Neuronal stem cell (in vitro differentiated cells): ENCODE results near the gene TSSK6.
A peak's percentile ranks its signal among the peaks of the same experiment; 100 is the strongest.

ENCODE experiments used
- DNase-seq: peaks from one replicate; pipeline ENCODE4 v3.0.0-alpha.2; 2013; ENCODE audit warnings: low spot score
- H2AFZ ChIP-seq: one replicate; pipeline ENCODE4 v1.6.1; 2013; ENCODE audit warnings: mild to moderate bottlenecking, low read length, inconsistent platforms
- H2AK5ac ChIP-seq: 2 replicates; pipeline ENCODE4 v1.6.1; 2013; ENCODE audit warnings: low read depth, mild to moderate bottlenecking, inconsistent platforms, low read length, moderate library complexity, mixed read lengths
- H2BK120ac ChIP-seq: 2 replicates; pipeline ENCODE4 v1.6.1; 2013; ENCODE audit warnings: low read depth, mild to moderate bottlenecking, inconsistent platforms, low read length, moderate library complexity, mixed read lengths
- H2BK12ac ChIP-seq: one replicate; pipeline ENCODE4 v1.6.1; 2013; ENCODE audit warnings: low read length, inconsistent platforms
- H2BK15ac ChIP-seq: 2 replicates; pipeline ENCODE4 v1.6.1; 2013; ENCODE audit warnings: mild to moderate bottlenecking, low read length, inconsistent platforms, mixed read lengths
- H2BK5ac ChIP-seq: one replicate; pipeline ENCODE4 v1.6.1; 2013; ENCODE audit warnings: inconsistent platforms, mild to moderate bottlenecking, low read length, moderate library complexity
- H3K14ac ChIP-seq: one replicate; pipeline ENCODE4 v1.6.1; 2013; ENCODE audit warnings: low read length, inconsistent platforms
- H3K18ac ChIP-seq: 2 replicates; pipeline ENCODE4 v1.6.1; 2013; ENCODE audit warnings: low read length, inconsistent platforms
- H3K23ac ChIP-seq: 2 replicates; pipeline ENCODE4 v1.6.1; 2013; ENCODE audit warnings: low read depth, mild to moderate bottlenecking, mixed read lengths, low read length, inconsistent platforms; ENCODE audit not compliant: poor library complexity
- H3K27ac ChIP-seq: replicated peaks from 3 replicates; pipeline ENCODE4 v1.5.1; 2013; ENCODE audit warnings: low read length, inconsistent platforms
- H3K27me3 ChIP-seq, 3 experiments: 2 replicates each; pipeline ENCODE4 v1.6.1; 2013; ENCODE audit warnings: low read length in 3 of 3, mild to moderate bottlenecking in 2 of 3, inconsistent platforms in 1 of 3, low read depth in 1 of 3, mixed read lengths in 1 of 3, moderate library complexity in 1 of 3; ENCODE audit not compliant: control insufficient read depth in 3 of 3, insufficient read depth in 3 of 3
- H3K36me3 ChIP-seq, 2 donors: replicated peaks in 1 of 2; 2 replicates each; pipeline ENCODE4 v1.6.1; 2013; ENCODE audit warnings: low read length in 2 of 2; ENCODE audit not compliant: control insufficient read depth in 2 of 2, insufficient read depth in 2 of 2
- H3K4ac ChIP-seq: 2 replicates; pipeline ENCODE4 v1.6.1; 2013; ENCODE audit warnings: inconsistent platforms, mild to moderate bottlenecking, low read length, moderate library complexity
- H3K4me1 ChIP-seq, 2 donors: 1 replicate in 1 of 2; 2 replicates in 1 of 2; pipeline ENCODE4 v1.6.1; 2013; ENCODE audit warnings: low read length in 2 of 2, low read depth in 1 of 2; ENCODE audit not compliant: control insufficient read depth in 2 of 2, insufficient read depth in 1 of 2
- H3K4me2 ChIP-seq: one replicate; pipeline ENCODE4 v1.6.1; 2013; ENCODE audit warnings: mild to moderate bottlenecking, low read length, inconsistent platforms; ENCODE audit not compliant: insufficient read depth, poor library complexity, severe bottlenecking
- H3K4me3 ChIP-seq, 2 donors: 2 replicates each; pipeline ENCODE4 v1.5.1; 2013; ENCODE audit warnings: low read length in 2 of 2, mild to moderate bottlenecking in 2 of 2, inconsistent platforms in 1 of 2, moderate library complexity in 1 of 2
- H3K79me1 ChIP-seq: one replicate; pipeline ENCODE4 v1.6.1; 2013; ENCODE audit warnings: low read depth, mild to moderate bottlenecking, inconsistent platforms, low read length, moderate library complexity
- H3K9ac ChIP-seq: one replicate; pipeline ENCODE4 v1.6.1; 2013; ENCODE audit warnings: mild to moderate bottlenecking, low read depth, low read length, inconsistent platforms; ENCODE audit not compliant: poor library complexity
- H3K9me3 ChIP-seq, 2 donors: replicated peaks in 1 of 2; 2 replicates each; pipeline versions ENCODE3 to v1.6.1; 2013; ENCODE audit warnings: low read length in 2 of 2, mild to moderate bottlenecking in 2 of 2, inconsistent platforms in 1 of 2, low read depth in 1 of 2, mixed read lengths in 1 of 2, moderate library complexity in 1 of 2; ENCODE audit not compliant: control insufficient read depth in 2 of 2, insufficient read depth in 1 of 2
- H4K8ac ChIP-seq: one replicate; pipeline ENCODE4 v1.6.1; 2013; ENCODE audit warnings: low read depth, mild to moderate bottlenecking, inconsistent platforms, low read length, moderate library complexity
- H4K91ac ChIP-seq: one replicate; pipeline ENCODE4 v1.6.1; 2013; ENCODE audit warnings: low read length, low read depth, mild to moderate bottlenecking, inconsistent platforms; ENCODE audit not compliant: poor library complexity
- WGBS, 2 donors: extraction: QIAGEN DNeasy Blood & Tissue Kit; methylation state at CpG; one replicate each; pipeline ENCODE4 v1.1.7; 2013; ENCODE audit warnings: missing lambda C conversion rate in 2 of 2, mixed read lengths in 1 of 2; ENCODE audit not compliant: insufficient read length in 2 of 2, insufficient replicate concordance in 1 of 2; ENCODE audit errors: extremely low coverage in 2 of 2; 5-methylcytosine and 5-hydroxymethylcytosine counted together

TSSK6 gene

DNA sequence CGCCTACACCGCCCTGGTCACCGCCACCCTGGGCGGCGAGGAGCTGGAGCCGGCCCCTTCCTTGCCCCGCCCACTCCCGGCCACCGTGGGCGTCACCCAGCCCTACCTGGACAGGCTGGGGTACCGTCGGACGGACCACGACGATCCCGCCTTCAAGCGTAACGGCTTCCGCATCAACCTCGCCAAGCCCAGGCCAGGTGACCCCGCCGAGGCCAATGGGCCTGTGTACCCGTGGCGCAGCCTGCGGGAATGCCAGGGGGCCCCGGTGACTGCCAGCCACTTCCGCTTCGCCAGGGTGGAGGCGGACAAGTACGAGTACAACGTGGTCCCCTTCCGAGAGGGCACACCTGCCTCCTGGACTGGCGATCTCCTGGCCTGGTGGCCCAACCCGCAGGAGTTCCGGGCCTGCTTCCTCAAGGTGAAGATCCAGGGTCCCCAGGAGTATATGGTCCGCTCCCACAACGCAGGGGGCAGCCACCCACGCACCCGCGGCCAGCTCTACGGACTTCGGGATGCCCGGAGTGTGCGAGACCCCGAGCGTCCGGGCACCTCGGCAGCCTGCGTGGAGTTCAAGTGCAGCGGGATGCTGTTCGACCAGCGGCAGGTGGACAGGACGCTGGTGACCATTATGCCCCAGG, 29.7 kb upstream of the TSSK6 start:
- no peak overlapping the region for H3K4me3 ChIP-seq
- no peak overlapping the region for H3K27ac ChIP-seq
- H3K18ac ChIP-seq: no peak overlapping the region
- H2AK5ac ChIP-seq: peak overlapping the region; percentile 74
- H4K8ac ChIP-seq: no peak overlapping the region
- no peak overlapping the region for H2BK120ac ChIP-seq
- H3K36me3 ChIP-seq: no peaks in the 10 kb centered on the region
- no peaks in the 10 kb centered on the region for H3K9me3 ChIP-seq
- no peak overlapping the region for H2AFZ ChIP-seq
- no peak overlapping the region for H3K4ac ChIP-seq
- no peak overlapping the region for H4K91ac ChIP-seq
- H2BK15ac ChIP-seq: no peak overlapping the region
- peaks cover 0 to 2% of the 10 kb centered on the region in 2 donors for H3K4me1 ChIP-seq
- no CpG with 5 or more reads among the region's 53 CpGs for WGBS, 2 donors
- H3K27me3 ChIP-seq: peaks cover 0 to 11% (median 0%) of the 10 kb centered on the region in 3 experiments
- peak overlapping the region; percentile 80 for H3K23ac ChIP-seq
- no peak for DNase-seq
- no peak overlapping the region for H3K9ac ChIP-seq
- peak overlapping the region; percentile 5 for H2BK5ac ChIP-seq
- no peak overlapping the region for H3K14ac ChIP-seq
- H3K4me2 ChIP-seq: no peak overlapping the region
- H2BK12ac ChIP-seq: peak overlapping the region; percentile 58
- no peaks in the 10 kb centered on the region for H3K79me1 ChIP-seq

DNA sequence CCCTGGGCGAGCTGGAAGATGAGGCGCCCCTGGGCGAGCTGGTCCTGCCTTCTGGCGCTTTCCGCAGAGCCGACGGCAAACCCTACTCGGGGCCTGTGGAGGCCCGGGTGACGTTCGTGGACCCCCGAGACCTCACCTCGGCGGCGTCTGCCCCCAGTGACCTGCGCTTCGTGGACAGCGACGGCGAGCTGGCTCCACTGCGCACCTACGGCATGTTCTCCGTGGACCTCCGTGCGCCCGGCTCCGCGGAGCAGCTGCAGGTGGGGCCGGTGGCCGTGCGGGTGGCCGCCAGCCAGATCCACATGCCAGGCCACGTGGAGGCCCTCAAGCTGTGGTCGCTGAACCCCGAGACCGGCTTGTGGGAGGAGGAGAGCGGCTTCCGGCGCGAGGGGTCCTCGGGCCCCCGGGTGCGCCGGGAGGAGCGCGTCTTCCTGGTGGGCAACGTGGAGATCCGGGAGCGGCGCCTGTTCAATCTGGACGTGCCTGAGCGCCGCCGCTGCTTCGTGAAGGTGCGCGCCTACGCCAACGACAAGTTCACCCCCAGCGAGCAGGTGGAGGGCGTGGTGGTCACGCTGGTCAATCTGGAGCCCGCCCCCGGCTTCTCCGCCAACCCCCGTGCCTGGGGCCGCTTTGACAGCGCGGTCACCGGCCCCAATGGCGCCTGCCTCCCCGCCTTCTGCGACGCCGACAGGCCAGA, 29.1 kb upstream of the TSSK6 start:
- Histone ChIP-seq H3K14ac (no peak overlapping the region), H2BK15ac (peak overlapping the region; percentile 26), H4K8ac (no peak overlapping the region), H3K27me3 (peaks cover 0 to 16% (median 0%) of the 10 kb centered on the region in 3 experiments), H3K36me3 (no peaks in the 10 kb centered on the region), H3K18ac (no peak overlapping the region), H2BK12ac (no peak overlapping the region), H3K9ac (no peak overlapping the region), H3K23ac (peak overlapping the region; percentile 80), H3K4me1 (no peaks in the 10 kb centered on the region), H3K4ac (no peak overlapping the region), H2BK120ac (no peak overlapping the region), H3K79me1 (no peaks in the 10 kb centered on the region), H2BK5ac (no peak overlapping the region), H3K27ac (no peak overlapping the region), H2AK5ac (peak overlapping the region; percentile 74), H4K91ac (no peak overlapping the region), H3K4me2 (no peak overlapping the region), H3K9me3 (peaks cover 0 to 1% of the 10 kb centered on the region in 2 donors), H2AFZ (no peak overlapping the region), H3K4me3 (no peak overlapping the region)
- no peak for DNase-seq
- no CpG with 5 or more reads among the region's 75 CpGs for WGBS, 2 donors

DNA sequence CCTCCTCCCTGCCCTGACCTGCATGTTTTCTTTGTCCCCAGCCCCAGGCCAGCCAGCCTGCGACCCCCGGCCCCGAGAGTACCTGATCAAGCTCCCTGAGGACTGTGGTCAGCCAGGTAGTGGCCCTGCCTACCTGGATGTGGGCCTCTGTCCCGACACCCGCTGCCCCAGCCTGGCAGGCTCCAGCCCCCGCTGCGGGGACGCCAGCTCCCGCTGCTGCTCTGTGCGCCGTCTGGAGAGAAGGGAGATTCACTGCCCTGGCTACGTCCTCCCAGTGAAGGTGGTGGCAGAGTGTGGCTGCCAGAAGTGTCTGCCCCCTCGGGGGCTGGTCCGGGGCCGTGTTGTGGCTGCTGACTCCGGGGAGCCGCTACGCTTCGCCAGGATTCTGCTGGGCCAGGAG, 28.3 kb upstream of the TSSK6 start:
- H2BK12ac ChIP-seq: no peak overlapping the region
- H3K18ac ChIP-seq: no peak overlapping the region
- H3K9me3 ChIP-seq: peaks cover 0 to 1% of the 10 kb centered on the region in 2 donors
- H2BK15ac ChIP-seq: peak overlapping the region; percentile 58
- no peak overlapping the region for H2BK120ac ChIP-seq
- H3K14ac ChIP-seq: peak overlapping the region; percentile 8
- H2AK5ac ChIP-seq: peak overlapping the region; percentile 81
- peaks cover 0 to under 1% of the 10 kb centered on the region in 2 donors for H3K4me1 ChIP-seq
- peaks cover 0 to 22% (median 0%) of the 10 kb centered on the region in 3 experiments for H3K27me3 ChIP-seq
- H3K36me3 ChIP-seq: no peaks in the 10 kb centered on the region
- peak overlapping the region; percentile 53 for H3K4ac ChIP-seq
- peak overlapping the region; percentile 17 for H4K8ac ChIP-seq
- no peaks in the 10 kb centered on the region for H3K79me1 ChIP-seq
- H3K27ac ChIP-seq: no peak overlapping the region
- H4K91ac ChIP-seq: no peak overlapping the region
- H2BK5ac ChIP-seq: no peak overlapping the region
- no peak overlapping the region for H3K4me3 ChIP-seq
- DNase-seq: no peak
- no peak overlapping the region for H3K4me2 ChIP-seq
- H3K9ac ChIP-seq: no peak overlapping the region
- H3K23ac ChIP-seq: no peak overlapping the region
- no peak overlapping the region for H2AFZ ChIP-seq
- no CpG with 5 or more reads among the region's 19 CpGs for WGBS, 2 donors

DNA sequence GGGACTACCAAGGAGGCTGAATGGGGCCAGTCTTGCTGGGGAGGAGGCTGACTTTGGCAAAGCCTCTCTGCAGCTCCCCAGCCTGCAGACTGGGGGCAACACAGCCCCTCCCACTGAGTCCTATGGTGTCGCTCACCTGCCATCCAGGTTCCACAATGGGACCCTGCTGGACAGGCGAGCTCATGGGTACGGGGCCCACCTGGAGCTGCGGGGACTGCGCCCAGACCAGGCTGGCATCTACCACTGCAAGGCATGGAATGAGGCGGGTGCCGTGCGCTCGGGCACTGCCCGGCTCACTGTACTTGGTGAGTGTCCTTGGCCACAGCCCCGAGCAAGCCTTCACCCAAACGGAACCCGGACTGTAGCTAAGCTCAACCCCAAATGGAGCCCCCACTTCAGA, 27.8 kb upstream of the TSSK6 start:
- peak overlapping the region; percentile 81 for H2AK5ac ChIP-seq
- peaks cover 0 to 4% of the 10 kb centered on the region in 2 donors for H3K4me1 ChIP-seq
- peak overlapping the region; percentile 58 for H2BK15ac ChIP-seq
- peaks cover 0 to 1% of the 10 kb centered on the region in 2 donors for H3K9me3 ChIP-seq
- H2AFZ ChIP-seq: no peak overlapping the region
- no peak overlapping the region for H3K27ac ChIP-seq
- no peak overlapping the region for H3K4me2 ChIP-seq
- no peak overlapping the region for H2BK12ac ChIP-seq
- H2BK120ac ChIP-seq: no peak overlapping the region
- H3K9ac ChIP-seq: no peak overlapping the region
- no peaks in the 10 kb centered on the region for H3K36me3 ChIP-seq
- no CpG with 5 or more reads among the region's 13 CpGs for WGBS, 2 donors
- peak overlapping the region; percentile 87 for H2BK5ac ChIP-seq
- no peak overlapping the region for H4K91ac ChIP-seq
- H3K4me3 ChIP-seq: no peak overlapping the region
- H3K4ac ChIP-seq: no peak overlapping the region
- no peak overlapping the region for H3K18ac ChIP-seq
- no peak for DNase-seq
- H3K27me3 ChIP-seq: peaks cover 0 to 25% (median 0%) of the 10 kb centered on the region in 3 experiments
- no peaks in the 10 kb centered on the region for H3K79me1 ChIP-seq
- peak overlapping the region; percentile 80 for H3K23ac ChIP-seq
- no peak overlapping the region for H4K8ac ChIP-seq
- peak overlapping the region; percentile 8 for H3K14ac ChIP-seq
